GM21717 (cell line): ENCODE data around the gene ZBTB5.

Experiments
- ATAC-seq: cut with Tn5 transposase; IDR thresholded peaks from one replicate; pipeline ENCODE4 v1.9.1; 2021; ENCODE audit warnings: mild to moderate bottlenecking, moderate library complexity; ENCODE audit not compliant: unreplicated experiment

ZBTB5 gene

GRCh38 chr9:37425298-37425752, 39.9 kb downstream of the ZBTB5 start:
- ATAC-seq = no peak

GRCh38 chr9:37424686-37425297, 40.5 kb downstream of the ZBTB5 start:
- no peak for ATAC-seq

GRCh38 chr9:37424204-37424685, 41.0 kb downstream of the ZBTB5 start:
- ATAC-seq = no peak

GRCh38 chr9:37423508-37423907, 41.7 kb downstream of the ZBTB5 start:
- no peak for ATAC-seq

- peak; percentile 95 for ATAC-seq
Measured at GRCh38 chr9:37422289-37423104, 42.8 kb downstream of the ZBTB5 start, which contains the start of gene GRHPR. TSS of gene GRHPR (plus strand) at chr9:37422696. CDS start at chr9:37422751, 55 bp downstream.

GRCh38 chr9:37421914-37422288, 43.3 kb downstream of the ZBTB5 start:
- ATAC-seq = no peak

GRCh38 chr9:37420271-37421215, 44.7 kb downstream of the ZBTB5 start:
- no peak for ATAC-seq

GRCh38 chr9:37419204-37419603, 46.0 kb downstream of the ZBTB5 start:
- no peak for ATAC-seq

- ATAC-seq = no peak
Measured at GRCh38 chr9:37417857-37418618, 47.2 kb downstream of the ZBTB5 start.

- no peak for ATAC-seq
Measured at GRCh38 chr9:37417252-37417803, 47.9 kb downstream of the ZBTB5 start.

- ATAC-seq = no peak
Measured at GRCh38 chr9:37415011-37415719, 50.1 kb downstream of the ZBTB5 start.

GRCh38 chr9:37414503-37414943, 50.7 kb downstream of the ZBTB5 start:
- ATAC-seq = no peak

- ATAC-seq = no peak
Measured at GRCh38 chr9:37413311-37413710, 51.9 kb downstream of the ZBTB5 start.

GRCh38 chr9:37412431-37413151, 52.7 kb downstream of the ZBTB5 start:
- no peak for ATAC-seq

- peak; percentile 26 for ATAC-seq
Measured at GRCh38 chr9:37410969-37411785, 54.1 kb downstream of the ZBTB5 start.

- ATAC-seq = no peak
Measured at GRCh38 chr9:37410354-37410861, 54.8 kb downstream of the ZBTB5 start.

- ATAC-seq = peak; percentile 84
Measured at GRCh38 chr9:37408933-37409710, 56.1 kb downstream of the ZBTB5 start.
